ENCODE data around the gene KCNQ1OT1.

The KCNQ1OT1 gene

GRCh38 chr11:2587132-2587930 is 112.5 kb downstream of the KCNQ1OT1 start:
- H3K4me3 ChIP-seq (ENCODE audit: low read depth, low read length): no peak overlapping the region
- DNase-seq (ENCODE audit: low read depth): no peak
- no peak for TF ChIP-seq POLR2A (IDR thresholded peaks at IDR 0.05; ENCODE audit: extremely low read depth, insufficient read length)
- no peak for TF ChIP-seq CTCF (IDR thresholded peaks at IDR 0.05; ENCODE audit: low read depth, low read length)
- no peak for TF ChIP-seq MAX (IDR thresholded peaks at IDR 0.05; ENCODE audit: low read depth, low read length)
- TF ChIP-seq MYC (IDR thresholded peaks at IDR 0.05; ENCODE audit: low read depth, low read length): no peak

GRCh38 chr11:2586793-2587131 is 113.0 kb downstream of the KCNQ1OT1 start:
- no peak for DNase-seq (ENCODE audit: low read depth)
- TF ChIP-seq MYC (IDR thresholded peaks at IDR 0.05; ENCODE audit: low read depth, low read length) (no peak), CTCF (IDR thresholded peaks at IDR 0.05; ENCODE audit: low read depth, low read length) (no peak), POLR2A (IDR thresholded peaks at IDR 0.05; ENCODE audit: extremely low read depth, insufficient read length) (no peak), MAX (IDR thresholded peaks at IDR 0.05; ENCODE audit: low read depth, low read length) (no peak)
- H3K4me3 ChIP-seq (ENCODE audit: low read depth, low read length): no peak overlapping the region

- DNase-seq (ENCODE audit: low read depth): no peak
- TF ChIP-seq MAX (IDR thresholded peaks at IDR 0.05; ENCODE audit: low read depth, low read length) (no peak), CTCF (IDR thresholded peaks at IDR 0.05; ENCODE audit: low read depth, low read length) (no peak), MYC (IDR thresholded peaks at IDR 0.05; ENCODE audit: low read depth, low read length) (no peak), POLR2A (IDR thresholded peaks at IDR 0.05; ENCODE audit: extremely low read depth, insufficient read length) (no peak)
Measured at GRCh38 chr11:2586087-2586792, 113.6 kb downstream of the KCNQ1OT1 start.

GRCh38 chr11:2585566-2586086 is 114.2 kb downstream of the KCNQ1OT1 start:
- DNase-seq (ENCODE audit: low read depth): no peak

More at GRCh38 chr11:2586087-2586792, 113.6 kb downstream of the KCNQ1OT1 start:
- H3K4me3 ChIP-seq (ENCODE audit: low read depth, low read length): no peak overlapping the region

More at GRCh38 chr11:2585566-2586086, 114.2 kb downstream of the KCNQ1OT1 start:
- no peak overlapping the region for H3K4me3 ChIP-seq (ENCODE audit: low read depth, low read length)
- TF ChIP-seq POLR2A (IDR thresholded peaks at IDR 0.05; ENCODE audit: extremely low read depth, insufficient read length) (no peak), MYC (IDR thresholded peaks at IDR 0.05; ENCODE audit: low read depth, low read length) (no peak), MAX (IDR thresholded peaks at IDR 0.05; ENCODE audit: low read depth, low read length) (no peak), CTCF (IDR thresholded peaks at IDR 0.05; ENCODE audit: low read depth, low read length) (no peak)
